Hepatocyte (in vitro differentiated cells): ENCODE measurements around the gene PTPDC1.

Experiments used
- EZH2phosphoT487 ChIP-seq: fragments of 200-600 bp; sonication (generic); IDR thresholded peaks from one replicate; pipeline ENCODE4 v1.6.1; 2018; ENCODE audit warnings: antibody characterized with exemption, mild to moderate bottlenecking, low read depth, moderate library complexity; ENCODE audit not compliant: unreplicated experiment, severe bottlenecking
- TF ChIP-seq, protein P1 (sequence below): fragments of 200-600 bp; sonication (generic); IDR thresholded peaks from 2 replicates; pipeline ENCODE4 v1.5.1; 2016; ENCODE audit warnings: antibody characterized with exemption, mild to moderate bottlenecking; ENCODE audit not compliant: poor library complexity

DNA sequence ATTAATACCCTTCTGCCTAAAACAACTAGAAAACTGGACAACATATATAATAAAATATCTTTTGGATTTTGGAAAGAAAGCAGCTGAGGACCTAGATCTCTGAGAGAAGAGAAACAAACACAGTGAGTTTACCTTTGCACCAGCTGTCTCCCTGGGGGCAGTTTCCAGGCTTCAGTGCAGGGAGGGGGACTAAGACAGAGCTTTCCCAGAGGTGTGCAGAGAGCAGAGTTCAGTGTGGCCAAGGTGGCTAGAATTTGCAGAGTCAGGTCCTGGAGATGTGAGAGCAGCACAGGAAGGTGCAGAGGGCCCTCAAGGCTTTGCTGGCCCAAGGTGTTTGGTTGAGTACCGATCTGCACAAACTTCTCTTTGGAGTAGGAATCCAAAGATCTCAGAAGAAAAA, 26.3 kb upstream of the PTPDC1 start:
- TF ChIP-seq, protein P1, sequence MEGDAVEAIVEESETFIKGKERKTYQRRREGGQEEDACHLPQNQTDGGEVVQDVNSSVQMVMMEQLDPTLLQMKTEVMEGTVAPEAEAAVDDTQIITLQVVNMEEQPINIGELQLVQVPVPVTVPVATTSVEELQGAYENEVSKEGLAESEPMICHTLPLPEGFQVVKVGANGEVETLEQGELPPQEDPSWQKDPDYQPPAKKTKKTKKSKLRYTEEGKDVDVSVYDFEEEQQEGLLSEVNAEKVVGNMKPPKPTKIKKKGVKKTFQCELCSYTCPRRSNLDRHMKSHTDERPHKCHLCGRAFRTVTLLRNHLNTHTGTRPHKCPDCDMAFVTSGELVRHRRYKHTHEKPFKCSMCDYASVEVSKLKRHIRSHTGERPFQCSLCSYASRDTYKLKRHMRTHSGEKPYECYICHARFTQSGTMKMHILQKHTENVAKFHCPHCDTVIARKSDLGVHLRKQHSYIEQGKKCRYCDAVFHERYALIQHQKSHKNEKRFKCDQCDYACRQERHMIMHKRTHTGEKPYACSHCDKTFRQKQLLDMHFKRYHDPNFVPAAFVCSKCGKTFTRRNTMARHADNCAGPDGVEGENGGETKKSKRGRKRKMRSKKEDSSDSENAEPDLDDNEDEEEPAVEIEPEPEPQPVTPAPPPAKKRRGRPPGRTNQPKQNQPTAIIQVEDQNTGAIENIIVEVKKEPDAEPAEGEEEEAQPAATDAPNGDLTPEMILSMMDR = no peak
- TF ChIP-seq EZH2phosphoT487 = no peak
